ENCODE results near the gene FOXF2. TPM values are rescaled to one million over a fixed set of nuclear protein-coding genes. Genes with fewer than 3 reads are reported as not detected.

The FOXF2 gene
- total RNA-seq, result 10 to 100 TPM in 3 of 4 donors, 1 to 10 TPM in 1; 9.0 to 45.2 (median 13.5) TPM

GRCh38 chr6:1389369-1390132 is at the start of gene FOXF2:
Gene FOXF2 (plus strand): TSS chr6:1389576. CDS start chr6:1389948, 372 bp downstream.
- TF ChIP-seq POLR2AphosphoS5 (IDR thresholded peaks at IDR 0.05), result peak; percentile 37 to 68 (median 39)
- no peak for TF ChIP-seq EP300 (IDR thresholded peaks at IDR 0.05; ENCODE audit: low read depth)

GRCh38 chr6:1346101-1346500 is 43.3 kb upstream of the FOXF2 start:
- H3K36me3 ChIP-seq, result no peaks in the 10 kb centered on the region
- H3K9me3 ChIP-seq, result peaks cover 7 to 9% of the 10 kb centered on the region in 2 donors
- H3K27ac ChIP-seq, result no peak overlapping the region
- intact Hi-C loops (cut with DNase I; ENCODE audit: low total_unique reads) (no loop called here), in situ Hi-C loops (cut with MboI; ENCODE audit: low pct_ligation_motif_present in 1 of 4, low pct_unique_long_range_greater_than_20kb in 1 of 4, low sequenced_read_pairs in 3 of 4) (loop anchor here in 2 of 4 donors (25.0 kb wide), 2 partner anchors 434 to 559 kb away; no protein-coding TSS in a partner anchor)
- TF ChIP-seq POLR2AphosphoS5 (IDR thresholded peaks at IDR 0.05) (no peak), POLR2A (IDR thresholded peaks at IDR 0.05) (no peak), CTCF (IDR thresholded peaks at IDR 0.05) (no peak), EP300 (IDR thresholded peaks at IDR 0.05; ENCODE audit: low read depth) (no peak)
- DNase-seq, result no peak
- no peak overlapping the region for H3K4me3 ChIP-seq
- H3K27me3 ChIP-seq, result peaks cover 51% of the 10 kb centered on the region
- H3K4me1 ChIP-seq, result peaks cover 0 to 4% (median 0%) of the 10 kb centered on the region in 4 donors

More at GRCh38 chr6:1389369-1390132, at the start of gene FOXF2:
- no peaks in the 10 kb centered on the region for H3K36me3 ChIP-seq
- peaks cover 0 to 20% (median 5%) of the 10 kb centered on the region in 4 donors for H3K4me1 ChIP-seq
- H3K4me3 ChIP-seq, result peak within 1 kb of the TSS; percentile 28 to 56 (median 47)
- H3K27ac ChIP-seq, result peak within 1 kb of the TSS; percentile 82 to 88 (median 86)
- H3K9me3 ChIP-seq, result no peaks in the 10 kb centered on the region
- peaks cover 97% of the 10 kb centered on the region for H3K27me3 ChIP-seq
- in situ Hi-C loops (cut with MboI; ENCODE audit: low pct_ligation_motif_present in 1 of 4, low pct_unique_long_range_greater_than_20kb in 1 of 4, low sequenced_read_pairs in 3 of 4), result loop anchor here in 3 of 4 donors (10.0 to 25.0 kb wide), 4 partner anchors 477 to 805 kb away; no protein-coding TSS in a partner anchor
- DNase-seq, result no peak
- intact Hi-C loops (cut with DNase I; ENCODE audit: low total_unique reads), result no loop called here
- WGBS, 2 donors (ENCODE audit: low coverage in 1 of 2), result 4 to 9% methylated on average over 18 to 56 of the region's 112 CpGs

- TF ChIP-seq POLR2A (IDR thresholded peaks at IDR 0.05), result no peak
- TF ChIP-seq CTCF (IDR thresholded peaks at IDR 0.05), result no peak
- TF ChIP-seq POLR2AphosphoS5 (IDR thresholded peaks at IDR 0.05), result no peak
- TF ChIP-seq EP300 (IDR thresholded peaks at IDR 0.05; ENCODE audit: low read depth), result no peak
- Histone ChIP-seq H3K4me3 (no peak overlapping the region), H3K27ac (no peak overlapping the region), H3K27me3 (peaks cover 46% of the 10 kb centered on the region), H3K36me3 (no peaks in the 10 kb centered on the region), H3K9me3 (peaks cover 12 to 14% of the 10 kb centered on the region in 2 donors), H3K4me1 (peaks cover 0 to 4% (median 0%) of the 10 kb centered on the region in 4 donors)
- 78% methylated on average over 5 of the region's 5 CpGs; no CpG with 5 or more reads in 1 of the 2 donors for WGBS, 2 donors (ENCODE audit: low coverage in 1 of 2)
- in situ Hi-C loops (cut with MboI; ENCODE audit: low pct_ligation_motif_present in 1 of 4, low pct_unique_long_range_greater_than_20kb in 1 of 4, low sequenced_read_pairs in 3 of 4), result loop anchor here in 2 of 4 donors (25.0 kb wide), 2 partner anchors 434 to 559 kb away; no protein-coding TSS in a partner anchor
- DNase-seq, result no peak
- intact Hi-C loops (cut with DNase I; ENCODE audit: low total_unique reads), result no loop called here
Measured at GRCh38 chr6:1346558-1347091, 42.8 kb upstream of the FOXF2 start.

- Histone ChIP-seq H3K27me3 (peaks cover 46% of the 10 kb centered on the region), H3K36me3 (no peaks in the 10 kb centered on the region), H3K9me3 (peaks cover 15 to 16% of the 10 kb centered on the region in 2 donors), H3K27ac (no peak overlapping the region), H3K4me3 (no peak overlapping the region), H3K4me1 (peaks cover 0 to 4% (median 0%) of the 10 kb centered on the region in 4 donors)
- WGBS, 2 donors (ENCODE audit: low coverage in 1 of 2), result 77% methylated on average over 3 of the region's 3 CpGs
- DNase-seq, result no peak
- no peak for TF ChIP-seq POLR2A (IDR thresholded peaks at IDR 0.05)
- TF ChIP-seq CTCF (IDR thresholded peaks at IDR 0.05), result no peak
- TF ChIP-seq EP300 (IDR thresholded peaks at IDR 0.05; ENCODE audit: low read depth), result no peak
- TF ChIP-seq POLR2AphosphoS5 (IDR thresholded peaks at IDR 0.05), result no peak
- in situ Hi-C loops (cut with MboI; ENCODE audit: low pct_ligation_motif_present in 1 of 4, low pct_unique_long_range_greater_than_20kb in 1 of 4, low sequenced_read_pairs in 3 of 4) (loop anchor here in 2 of 4 donors (25.0 kb wide), 2 partner anchors 435 to 560 kb away; no protein-coding TSS in a partner anchor), intact Hi-C loops (cut with DNase I; ENCODE audit: low total_unique reads) (no loop called here)
Measured at GRCh38 chr6:1347161-1347560, 42.2 kb upstream of the FOXF2 start.
